GM19324 (cell line): Measurements from ENCODE around the gene ACAP3.

ENCODE experiments used
- ATAC-seq: cut with Tn5 transposase; IDR thresholded peaks from one replicate; pipeline ENCODE4 v1.9.1; 2021; ENCODE audit warnings: mild to moderate bottlenecking, moderate library complexity; ENCODE audit not compliant: unreplicated experiment, low FRiP score

The ACAP3 gene

DNA sequence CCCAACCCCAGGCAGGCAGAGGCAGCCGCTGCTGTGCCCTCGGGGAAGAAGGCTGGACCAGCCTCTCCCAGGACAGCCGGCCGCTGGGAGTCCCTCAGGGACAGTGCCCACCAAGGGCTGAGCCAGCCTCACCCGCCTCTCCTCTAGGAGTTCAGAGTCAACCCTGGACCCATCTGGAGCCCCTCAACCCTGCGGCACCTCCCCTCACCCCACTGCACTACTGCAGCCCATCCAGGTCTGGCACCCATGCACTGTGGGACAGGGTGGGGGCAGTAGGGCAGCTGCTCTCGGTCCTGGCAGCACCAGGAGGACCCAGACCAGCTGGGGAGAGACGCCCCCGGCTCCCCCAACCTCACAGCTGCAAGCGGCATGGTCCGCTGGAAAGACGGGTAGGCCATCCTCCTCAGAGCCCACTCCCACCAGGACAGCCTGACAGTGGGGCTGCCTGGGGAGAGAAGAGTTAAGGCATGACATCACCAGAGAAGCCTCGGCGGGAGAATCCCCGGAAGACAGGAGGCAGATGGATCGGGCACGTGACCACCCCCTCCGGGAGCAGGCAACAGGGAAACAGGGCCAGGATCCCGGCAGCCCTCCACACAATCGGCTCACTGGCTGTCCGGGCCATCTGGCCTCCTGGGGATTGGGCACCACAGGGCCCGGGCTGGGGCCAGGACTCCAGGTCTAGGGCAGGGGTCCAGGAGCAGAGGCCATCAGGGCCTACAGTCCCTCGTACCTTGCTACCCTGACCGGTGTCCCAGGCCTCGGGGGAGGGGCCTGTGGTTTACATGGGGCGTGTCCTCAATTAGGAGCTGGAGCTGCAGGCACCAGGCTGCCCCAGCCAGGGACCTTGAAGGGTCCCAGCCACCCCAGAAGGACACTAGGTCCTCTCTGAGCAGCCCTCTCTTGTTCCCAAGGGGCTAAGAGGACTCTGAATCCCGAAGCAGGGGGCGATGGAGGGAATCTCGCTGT lies 3.1 kb downstream of the ACAP3 start:
- ATAC-seq = no peak

DNA sequence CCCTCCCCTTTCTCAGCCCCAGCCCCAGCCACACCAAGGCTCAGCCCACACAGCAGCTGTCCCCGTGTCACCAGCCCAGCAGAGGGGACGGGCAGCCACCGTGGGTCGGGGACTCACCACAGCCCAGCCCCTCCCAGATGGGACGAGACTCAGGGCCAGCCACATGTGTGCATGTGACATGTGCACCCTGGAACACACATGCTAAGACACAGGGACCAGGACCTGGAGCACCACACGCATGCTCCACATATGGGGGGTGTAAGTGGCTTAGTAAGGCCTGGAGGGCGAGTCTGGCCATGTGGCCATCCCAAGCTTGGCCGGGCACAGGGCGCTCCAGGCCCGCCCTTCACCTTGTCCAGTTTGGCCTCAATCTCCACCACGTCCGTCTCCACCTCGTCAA lies 4.0 kb downstream of the ACAP3 start:
- no peak for ATAC-seq

DNA sequence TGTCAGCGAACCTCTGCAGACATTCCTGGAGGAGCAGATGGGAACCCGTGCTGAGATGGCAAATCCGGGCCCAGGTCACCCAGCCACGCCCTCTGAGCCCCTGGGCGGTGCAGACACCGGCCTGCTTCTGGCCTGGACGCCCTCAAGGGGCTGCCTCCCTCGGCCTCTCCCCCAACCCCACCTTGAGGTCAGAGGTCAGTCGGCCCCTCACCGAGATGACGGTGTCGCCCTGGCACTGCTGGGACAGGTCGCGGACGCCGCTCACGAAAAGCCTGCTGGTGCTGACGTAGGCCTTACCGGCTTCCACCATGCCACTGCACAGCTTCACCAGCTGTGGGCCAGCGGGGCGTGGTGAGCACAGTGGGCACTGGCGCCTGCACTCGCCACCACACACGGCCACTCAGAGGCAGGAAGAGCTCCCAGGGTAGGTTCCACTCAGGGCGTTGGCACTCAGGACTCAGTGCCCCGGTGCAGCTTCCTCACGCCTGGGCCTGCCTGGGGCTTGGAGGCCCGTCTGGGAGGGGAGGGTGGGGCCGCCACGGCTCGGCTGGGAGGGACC lies 4.7 kb downstream of the ACAP3 start:
- no peak for ATAC-seq

DNA sequence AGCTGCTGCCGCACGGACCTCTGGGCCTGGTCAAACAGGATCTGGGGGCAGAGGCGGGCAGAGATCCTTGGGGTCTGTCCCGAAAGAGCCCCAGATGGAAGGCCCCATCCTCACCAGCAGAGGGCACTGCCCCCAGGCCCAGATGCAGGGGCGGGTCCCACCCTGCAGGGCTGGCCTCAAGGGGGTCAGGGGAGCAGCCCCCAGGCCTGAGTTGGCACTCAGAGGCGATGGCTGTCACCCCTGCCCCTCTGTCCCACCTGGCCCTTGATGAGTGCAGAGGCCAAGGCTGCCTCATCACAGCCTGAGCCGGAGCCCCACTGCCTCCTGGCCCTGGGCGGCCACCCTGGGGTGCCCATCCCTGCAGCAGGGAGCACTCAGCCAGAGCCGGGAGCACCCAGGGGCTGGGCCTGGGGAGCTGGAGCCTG lies 5.7 kb downstream of the ACAP3 start:
- ATAC-seq = no peak

DNA sequence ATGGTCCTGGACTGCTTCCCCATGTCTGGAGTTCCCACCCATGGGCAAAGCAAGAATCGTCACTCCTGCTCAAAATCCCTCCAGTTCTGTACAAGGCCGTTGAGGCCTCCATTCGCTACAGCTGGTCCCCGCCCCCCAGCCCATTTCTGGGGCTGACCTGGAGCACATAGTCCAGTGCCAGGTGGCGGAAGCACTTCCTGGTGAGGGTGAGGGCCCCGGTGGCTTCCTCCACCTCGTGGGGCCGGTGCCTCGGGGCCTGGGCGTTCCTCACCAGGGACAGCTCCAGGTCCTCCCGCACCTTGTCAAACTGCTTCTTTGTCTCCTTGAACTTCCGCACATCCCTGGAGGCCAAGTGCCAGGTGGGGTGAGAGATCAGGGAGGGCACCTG lies 7.4 kb downstream of the ACAP3 start:
- ATAC-seq = no peak

DNA sequence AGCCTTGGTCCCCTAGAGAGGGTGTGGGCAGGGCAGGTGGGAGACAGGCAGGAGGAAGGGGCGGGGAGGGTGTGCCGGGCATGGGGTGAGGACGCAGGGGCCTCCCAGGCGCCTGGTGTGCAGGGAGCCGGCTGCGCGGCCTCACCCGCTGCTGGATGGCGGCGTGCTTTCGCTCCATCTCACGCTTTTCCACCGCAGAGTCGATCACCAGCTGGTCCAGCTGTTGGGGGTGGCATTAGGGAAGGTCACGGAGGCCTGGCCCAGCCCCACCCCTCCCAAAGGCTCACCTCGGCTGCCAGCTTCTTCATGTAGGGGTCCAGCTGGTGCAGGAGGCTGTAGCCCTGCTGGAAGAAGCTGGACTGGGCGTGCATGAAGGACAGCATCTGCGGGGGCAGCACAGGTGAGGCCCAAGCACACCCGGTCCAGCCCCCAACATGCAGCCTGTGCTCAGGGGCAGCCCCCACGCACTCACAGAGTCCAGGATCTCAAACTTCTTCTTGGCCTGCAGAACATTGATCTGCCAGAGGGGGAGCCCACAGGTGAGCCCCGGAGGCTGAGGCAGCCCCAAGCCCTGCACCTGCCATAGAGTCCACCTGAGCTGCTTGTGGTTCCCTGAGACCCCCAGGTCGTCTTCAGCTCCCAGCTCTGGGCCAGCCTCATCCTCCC lies 7.9 kb downstream of the ACAP3 start:
- ATAC-seq = no peak

DNA sequence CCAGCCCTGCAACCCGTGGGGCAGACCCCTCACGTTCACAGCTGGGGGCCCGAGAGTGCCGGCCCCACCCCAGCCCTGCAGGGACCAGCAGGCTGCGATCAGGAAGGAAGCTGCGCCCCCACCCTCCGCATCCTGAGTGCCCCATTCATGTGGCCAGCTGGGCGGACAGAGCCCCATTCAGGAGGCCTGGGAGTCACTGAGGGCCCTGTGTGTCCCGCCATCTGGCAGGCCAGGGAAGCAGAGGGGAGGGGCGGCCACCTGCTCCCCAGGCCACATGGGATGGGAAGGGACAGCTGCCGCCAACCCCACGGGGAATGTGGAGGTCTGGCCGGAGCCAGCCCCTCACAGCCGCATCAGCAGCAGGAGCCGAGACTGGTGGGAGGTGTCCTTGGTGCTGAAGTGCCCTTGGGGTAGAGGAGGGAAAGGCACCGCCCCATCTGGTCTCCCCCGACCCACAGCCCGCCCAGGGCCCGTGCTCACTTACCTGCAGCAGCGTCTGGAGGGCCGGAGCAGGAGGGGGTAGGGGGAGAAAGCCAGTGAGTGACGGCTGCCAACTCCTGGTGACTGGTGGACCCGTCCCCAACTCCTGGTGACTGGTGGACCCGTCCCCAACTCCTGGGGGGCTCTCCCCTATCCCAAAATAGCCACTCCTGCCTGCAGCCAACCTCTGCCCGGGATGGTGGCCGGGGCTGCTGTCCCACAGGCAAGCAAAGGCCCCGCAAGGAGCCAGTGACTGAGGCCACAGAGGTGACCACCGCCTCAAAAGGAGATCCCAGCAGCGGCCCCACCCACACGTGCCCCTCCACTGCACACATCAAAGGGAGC lies 8.7 kb downstream of the ACAP3 start:
- no peak for ATAC-seq

DNA sequence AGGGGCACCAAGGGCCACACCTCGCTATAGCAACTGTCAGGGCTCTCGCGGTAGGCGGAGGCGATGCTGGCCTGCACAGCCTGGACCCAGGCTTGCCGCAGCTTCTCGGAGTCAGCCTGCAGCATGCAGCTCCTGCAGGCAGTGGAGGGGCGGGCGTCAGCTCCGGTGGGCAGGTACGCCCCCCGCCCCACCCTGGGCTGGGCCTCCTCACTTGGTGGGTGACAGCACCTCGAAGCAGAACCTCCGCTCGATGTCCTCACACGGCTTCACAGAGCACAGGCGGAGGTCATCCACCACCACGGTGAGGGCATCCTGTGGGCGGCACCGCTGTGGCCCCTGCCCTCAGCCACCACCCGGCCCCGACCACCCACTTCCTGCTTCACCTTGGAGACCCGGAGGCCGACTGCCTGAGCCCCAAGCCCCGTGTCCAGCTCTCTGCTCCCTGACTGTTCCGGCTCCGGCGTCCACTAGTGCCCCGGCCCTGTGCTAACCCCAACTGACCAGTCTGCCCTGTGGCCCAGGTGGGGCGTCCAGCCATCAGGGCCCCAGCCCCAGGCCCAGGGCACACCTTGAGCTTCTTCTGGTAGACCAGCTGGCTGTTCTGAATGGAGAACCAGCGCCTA lies 9.8 kb downstream of the ACAP3 start:
- no peak for ATAC-seq

DNA sequence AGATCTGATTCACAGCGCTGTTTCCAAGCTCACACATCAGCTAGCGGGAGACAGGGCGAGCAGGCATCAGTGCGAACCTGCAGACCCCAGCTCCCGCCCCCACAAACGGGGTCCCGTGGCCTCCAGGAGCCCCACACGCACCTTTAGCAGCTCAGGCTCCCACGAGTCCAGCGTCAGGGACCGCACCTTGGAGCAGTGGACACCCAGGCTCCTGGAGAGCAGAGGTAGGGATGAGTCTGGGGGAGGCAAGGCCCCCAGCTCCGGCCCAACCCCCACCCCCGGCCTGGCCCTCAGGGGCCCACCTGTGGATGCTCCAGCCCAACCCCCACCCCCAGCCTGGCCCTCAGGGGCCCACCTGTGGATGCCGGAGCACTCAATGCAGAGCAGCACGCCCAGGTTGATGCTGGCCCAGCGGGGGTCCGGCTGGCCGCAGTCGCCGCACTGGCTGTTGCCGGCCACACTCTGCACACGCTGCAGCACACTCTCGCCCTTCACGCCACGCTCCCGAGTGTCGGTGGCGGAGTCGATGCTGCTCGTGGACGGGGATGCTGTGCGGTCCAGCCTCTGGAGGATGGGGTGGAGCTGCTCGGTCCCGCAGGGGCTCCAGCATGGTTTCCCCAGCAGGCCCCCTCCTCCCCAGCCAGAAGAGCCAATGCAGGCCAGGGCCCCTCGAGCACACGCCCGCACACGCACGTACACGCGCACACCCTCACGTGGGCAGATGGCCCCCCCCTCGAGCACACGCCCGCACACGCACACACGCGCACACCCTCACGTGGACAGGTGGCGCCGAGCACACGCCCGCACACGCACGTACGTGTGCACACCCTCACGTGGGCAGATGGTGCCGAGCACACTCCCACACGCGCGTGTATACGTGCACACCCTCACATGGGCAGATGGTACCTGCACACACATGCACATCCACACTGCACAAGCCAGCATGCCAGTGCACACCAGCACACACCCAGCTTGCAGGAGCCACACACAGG lies 11.4 kb downstream of the ACAP3 start:
- no peak for ATAC-seq

DNA sequence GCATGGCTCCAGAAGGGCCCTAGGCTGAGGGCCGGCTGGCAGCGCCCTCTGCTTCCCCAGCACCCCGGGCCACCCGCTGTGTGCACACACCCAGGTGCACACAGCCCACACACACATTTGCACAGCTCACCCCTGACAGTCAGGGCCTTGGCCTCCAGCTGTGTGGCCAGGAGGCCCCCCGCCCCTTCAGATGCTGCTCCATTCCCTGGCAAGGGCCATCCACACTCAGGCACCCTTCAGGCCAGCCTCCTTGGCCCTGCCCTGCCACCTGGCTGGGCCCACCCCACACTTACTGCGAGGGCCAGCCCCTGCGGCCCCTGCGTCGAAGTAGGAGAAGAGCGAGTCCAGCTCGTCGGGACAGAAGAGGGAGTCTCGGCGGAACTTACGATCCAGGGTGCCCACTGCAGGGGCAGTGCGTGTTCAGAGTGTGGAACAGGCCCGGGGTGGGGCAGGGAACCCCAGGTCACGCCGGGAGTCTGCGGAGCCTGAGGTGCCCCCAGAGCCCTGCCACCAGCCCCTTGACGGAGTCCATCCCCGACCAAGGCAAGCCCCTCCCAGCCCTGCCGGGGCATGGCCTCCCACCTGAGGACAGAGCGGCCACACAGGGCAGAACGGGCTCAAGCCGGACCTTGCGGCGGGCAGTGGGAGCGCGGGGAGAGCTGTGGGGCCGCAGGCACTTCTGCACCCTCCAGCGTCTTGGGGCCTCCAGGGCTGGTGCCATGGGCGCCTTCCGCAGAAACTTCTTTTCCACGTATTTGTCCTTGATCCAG lies 12.4 kb downstream of the ACAP3 start:
- ATAC-seq = no peak

DNA sequence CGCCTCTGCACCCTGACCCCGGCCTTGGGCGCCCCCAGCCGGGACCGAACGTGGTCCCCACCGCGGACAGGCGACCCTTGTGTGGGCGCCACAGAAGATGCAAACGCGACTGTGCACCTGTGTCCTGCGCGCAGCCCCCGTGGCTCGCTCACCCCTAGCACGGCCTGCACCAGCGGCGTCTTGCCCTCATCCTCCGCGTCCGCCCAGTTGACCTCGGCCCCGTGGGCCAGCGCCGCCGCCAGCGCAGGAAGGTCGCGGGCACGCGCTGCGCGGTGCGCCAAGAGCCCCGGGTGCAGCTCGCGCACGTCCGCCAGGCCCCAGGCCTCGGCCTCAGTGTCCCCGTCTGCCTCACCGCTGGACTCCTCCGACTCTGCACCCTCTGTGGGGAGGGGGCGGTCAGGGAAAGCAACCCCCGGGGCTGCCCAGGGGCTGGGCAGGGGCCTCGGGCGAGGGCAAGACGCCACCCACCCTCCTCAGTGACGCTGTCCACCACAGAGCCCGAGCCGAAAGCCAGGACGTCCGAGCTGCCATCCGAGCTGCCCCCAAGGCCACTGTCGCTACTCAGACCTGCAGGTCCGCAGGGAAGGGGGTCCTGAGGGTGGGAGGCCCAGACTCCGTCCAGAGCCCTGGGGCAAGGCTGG lies 13.4 kb downstream of the ACAP3 start:
- no peak for ATAC-seq

DNA sequence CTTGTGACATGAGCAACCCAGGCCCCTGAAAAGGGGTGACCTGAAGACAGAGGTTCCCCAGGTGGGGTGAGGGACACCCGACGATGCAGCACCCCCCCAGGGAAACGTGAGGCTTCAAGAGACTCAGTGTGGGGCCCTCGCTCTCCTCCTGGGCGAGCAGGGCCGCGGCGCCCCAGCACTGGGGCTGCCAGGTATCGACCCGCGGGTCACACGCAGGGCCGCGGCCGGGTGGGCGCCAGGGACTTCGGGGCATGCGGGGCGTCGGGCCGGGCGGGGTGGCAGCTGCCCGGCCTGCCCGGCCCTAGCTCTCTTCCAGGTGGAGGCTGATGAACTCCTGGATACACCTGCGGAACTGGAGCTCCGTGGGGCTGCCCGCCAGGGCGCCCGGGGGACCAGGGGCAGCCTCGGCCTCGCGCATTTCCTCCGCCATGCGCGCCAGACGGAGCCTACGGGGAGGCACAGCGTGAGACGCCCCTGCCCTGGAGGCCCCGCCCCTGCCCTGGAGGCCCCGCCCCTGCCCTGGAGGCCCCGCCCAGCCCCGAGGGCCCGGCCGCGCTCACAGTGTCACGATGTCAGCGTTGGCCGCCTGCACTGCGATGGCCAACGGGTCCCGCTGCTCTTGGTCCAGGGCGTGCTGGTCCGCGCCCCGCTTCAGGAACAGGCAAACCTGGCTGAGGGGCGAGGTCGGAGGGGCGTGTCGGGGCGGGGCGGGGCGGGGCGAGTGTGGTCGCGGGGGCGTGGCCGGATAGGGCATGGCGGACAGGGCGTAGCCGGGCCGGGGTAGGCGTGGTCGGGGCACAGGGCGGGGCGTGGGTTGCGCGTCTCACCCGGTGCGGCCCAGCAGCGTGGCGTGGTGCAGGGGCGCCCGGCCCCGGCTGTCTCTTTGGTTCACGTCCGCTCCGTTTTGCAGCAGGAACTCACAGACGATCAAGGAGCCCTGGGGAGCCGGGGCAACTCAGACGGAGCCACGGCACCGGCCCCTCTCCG lies 14.2 kb downstream of the ACAP3 start:
- ATAC-seq = no peak

DNA sequence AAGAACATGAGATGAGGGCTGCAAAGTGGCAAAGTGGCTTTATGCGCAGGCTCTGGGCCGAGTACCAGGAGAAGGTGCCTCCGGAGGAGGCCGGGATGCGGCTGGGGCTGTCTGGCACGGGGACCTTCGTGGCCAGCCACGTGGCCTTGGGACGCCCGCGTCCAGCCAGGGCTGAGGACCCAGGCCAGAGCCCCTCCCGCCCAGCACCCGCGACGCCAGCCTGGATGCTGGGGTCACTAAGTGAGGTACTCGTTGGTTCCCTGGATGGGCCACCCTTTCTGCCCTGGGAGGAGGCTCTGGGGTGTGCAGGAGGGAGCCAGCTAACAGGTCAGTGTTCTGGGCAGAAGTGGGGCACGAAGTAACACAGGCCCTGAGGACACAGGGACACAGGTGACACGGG lies 14.9 kb downstream of the ACAP3 start:
- ATAC-seq = no peak

DNA sequence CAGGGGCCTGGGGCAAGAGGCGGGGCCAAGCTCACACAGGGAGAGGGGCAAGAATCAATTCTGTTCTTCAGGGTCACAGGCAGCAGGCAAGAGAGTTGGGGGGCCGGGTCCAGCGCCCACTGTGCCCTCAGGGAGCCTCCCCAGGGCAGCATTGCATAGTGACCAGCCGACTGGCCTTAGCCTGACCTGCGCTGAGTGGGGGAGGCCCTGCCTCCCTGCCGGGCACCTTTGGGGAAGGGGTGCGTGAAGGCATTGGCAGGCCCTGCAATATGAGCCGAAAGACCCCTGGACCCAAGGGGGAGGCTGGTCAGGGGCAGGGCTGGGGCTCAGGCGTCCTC lies 15.3 kb downstream of the ACAP3 start:
- no peak for ATAC-seq

DNA sequence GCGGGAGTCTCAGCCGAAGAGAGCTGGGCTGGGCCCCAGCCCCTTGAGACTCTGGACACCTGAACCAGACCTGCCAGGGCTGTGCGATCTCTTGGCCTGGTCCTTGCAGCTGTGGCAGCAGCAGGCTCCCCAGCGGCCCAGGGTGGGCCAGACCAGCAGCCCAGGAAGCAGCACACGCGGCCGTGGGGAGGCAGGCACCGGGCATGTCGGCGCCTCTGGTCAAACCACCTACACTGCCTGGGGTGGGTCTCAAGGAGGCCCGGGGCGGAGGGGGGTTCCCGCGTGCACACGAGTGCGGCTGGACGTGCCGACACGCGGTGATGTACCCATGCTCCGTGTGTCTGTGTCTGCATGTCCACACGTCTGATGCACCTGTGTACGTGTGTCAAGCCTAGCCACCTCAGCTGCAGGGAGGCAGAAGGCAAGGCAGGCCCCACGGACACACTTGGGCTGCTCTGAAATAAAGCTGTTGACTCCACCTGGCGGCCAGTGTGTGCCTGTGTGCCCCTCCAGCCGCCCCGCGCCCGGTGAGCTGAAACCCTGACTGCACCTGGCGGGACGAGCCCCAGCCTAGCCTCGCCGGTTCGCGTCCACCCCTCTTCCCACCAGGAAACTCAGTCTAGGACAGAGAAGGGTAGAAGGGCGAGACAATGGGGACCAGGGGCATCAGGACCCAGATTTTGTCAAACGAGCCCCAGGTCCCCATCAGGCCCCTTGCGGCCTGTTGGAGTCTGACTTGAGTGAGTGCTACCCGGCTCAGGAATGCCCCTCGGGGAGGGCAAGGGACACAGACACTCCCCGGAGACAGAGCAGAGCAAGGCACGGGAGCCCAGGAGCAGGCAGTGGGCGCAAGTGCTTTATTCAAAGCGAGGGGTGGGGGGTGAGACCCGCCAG lies 15.9 kb downstream of the ACAP3 start:
- no peak for ATAC-seq

DNA sequence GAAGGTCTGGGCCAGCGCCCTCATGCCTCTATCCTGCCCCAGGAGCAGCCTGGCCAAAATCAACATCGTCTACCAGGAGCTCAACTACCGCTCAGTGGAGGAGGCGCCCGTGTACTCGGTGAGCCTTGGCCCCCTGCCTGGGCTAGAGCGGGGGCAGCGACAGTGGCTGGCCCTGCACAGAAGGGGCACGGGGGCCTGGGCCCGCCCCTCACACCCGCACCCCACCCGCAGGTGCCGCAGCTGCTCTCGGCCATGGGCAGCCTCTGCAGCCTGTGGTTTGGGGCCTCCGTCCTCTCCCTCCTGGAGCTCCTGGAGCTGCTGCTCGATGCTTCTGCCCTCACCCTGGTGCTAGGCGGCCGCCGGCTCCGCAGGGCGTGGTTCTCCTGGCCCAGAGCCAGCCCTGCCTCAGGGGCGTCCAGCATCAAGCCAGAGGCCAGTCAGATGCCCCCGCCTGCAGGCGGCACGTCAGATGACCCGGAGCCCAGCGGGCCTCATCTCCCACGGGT lies 16.7 kb downstream of the ACAP3 start:
- ATAC-seq = no peak
